NCI-H1694 (cell line): ENCODE results near the gene NUTF2.
"Not testable (repeated sequence)": the region's sequence is repeated elsewhere in the genome, so short reads cannot be mapped to it uniquely, and the experiment has no call there.

Experiments
- DNase-seq: peaks from one replicate; lab custom pipeline; 2025; lab: John Stamatoyannopoulos, UW

The NUTF2 gene

DNA sequence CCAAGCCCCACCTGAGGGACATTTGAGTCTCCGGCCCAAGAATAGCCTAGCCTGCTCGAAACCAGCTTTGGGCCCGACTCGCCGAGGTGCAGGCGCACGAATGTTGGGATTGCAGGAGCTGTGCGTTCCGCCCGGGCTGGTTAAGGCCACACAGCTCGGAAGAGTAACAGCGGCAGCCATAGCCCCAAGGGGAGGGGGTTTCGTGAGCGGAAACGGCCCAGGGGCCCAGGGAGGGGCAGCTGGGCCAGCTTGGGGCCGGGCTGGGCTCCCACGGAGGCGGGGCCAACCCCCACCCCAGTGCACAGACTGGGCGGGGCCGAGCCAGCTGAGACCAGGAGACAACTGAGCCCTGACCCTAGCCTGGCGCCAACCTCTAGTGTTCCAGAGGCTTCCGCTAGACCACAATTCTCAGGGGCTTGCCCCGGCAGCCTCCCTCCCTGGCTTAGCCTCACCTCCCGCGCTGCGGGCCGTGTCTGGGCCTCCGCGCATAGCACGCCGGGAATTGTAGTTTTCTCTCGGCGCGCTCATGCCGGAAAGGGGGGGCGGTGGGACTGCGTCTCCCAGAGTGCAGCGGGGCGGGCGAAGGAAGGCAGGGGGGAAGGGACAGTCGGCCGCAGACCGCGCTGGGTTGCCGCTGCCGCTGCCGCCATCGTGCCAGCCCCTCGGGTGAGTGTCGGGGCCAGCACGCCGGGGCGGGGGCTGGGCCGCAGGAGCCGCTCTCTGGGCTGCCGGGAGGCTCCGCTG, at the start of gene NUTF2:
NUTF2 (plus strand) TSS at position 614 of the 744 bp plus-strand sequence. CDS start 18,198 bp downstream, outside the sequence.
- peak; percentile 83 for DNase-seq

GRCh38 chr16:67800338-67800926, 46.3 kb upstream of the NUTF2 start:
- DNase-seq = no peak

DNA sequence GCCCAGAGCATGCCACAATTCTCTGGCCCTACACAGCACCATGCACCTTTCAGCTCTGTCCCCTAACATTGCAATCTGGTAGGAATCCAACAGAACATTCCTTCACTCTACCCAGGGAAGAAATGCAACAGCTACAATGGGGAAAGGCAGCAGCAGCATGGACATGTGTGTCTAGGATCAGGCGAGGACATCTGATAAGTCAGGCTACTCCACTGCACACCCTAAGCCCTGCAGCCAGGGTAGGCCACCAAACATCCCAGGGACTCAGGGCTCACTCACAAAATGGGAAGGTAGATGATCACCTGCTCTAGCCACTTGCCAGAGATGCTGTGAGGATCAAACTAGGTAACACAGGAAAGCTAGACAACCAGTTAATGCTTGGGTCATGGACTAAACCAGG, 45.5 kb upstream of the NUTF2 start:
- DNase-seq = no peak

DNA sequence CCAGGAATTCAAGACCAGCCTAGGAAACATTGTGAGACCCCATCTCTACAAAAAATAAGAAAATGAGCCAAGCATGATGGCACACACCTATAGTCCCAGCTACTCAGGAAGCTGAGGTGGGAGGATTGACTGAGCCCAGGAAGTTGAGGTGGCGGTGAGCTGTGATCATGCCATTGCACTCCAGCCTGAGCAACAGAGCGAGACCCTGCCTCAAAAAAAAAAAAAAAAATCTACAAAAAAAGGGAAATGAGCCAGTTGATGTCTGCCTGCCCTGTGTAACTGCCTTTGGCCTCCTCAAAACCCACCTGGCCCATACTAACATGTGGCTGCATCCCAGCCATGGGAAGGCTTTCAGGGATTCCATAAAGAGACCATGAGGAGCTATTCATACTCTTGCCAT, 44.9 kb upstream of the NUTF2 start:
- DNase-seq = no peak

DNA sequence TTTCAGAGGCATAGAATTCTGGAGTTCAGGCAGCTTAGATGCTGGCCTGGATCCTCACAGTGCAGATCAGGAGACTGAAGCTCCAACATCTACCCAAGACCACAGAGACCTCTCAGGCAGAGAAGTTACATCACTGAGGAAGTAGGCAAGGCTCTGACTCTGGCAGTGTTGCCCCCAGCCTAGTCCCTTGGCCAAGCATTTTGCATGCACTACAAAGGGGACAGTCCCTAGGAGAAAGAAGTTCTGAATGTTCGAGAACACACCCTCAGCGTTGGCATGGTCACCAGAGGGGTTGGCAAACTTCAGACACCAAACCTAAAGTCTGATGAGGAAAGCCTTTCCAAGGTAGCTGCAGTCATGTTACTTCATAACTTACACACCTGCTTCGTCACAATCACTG, 42.8 kb upstream of the NUTF2 start:
- DNase-seq = no peak

- no peak for DNase-seq
Observed at GRCh38 chr16:67804853-67805542, 41.7 kb upstream of the NUTF2 start.

- no peak for DNase-seq
Observed at GRCh38 chr16:67805718-67806427, 40.9 kb upstream of the NUTF2 start.

DNA sequence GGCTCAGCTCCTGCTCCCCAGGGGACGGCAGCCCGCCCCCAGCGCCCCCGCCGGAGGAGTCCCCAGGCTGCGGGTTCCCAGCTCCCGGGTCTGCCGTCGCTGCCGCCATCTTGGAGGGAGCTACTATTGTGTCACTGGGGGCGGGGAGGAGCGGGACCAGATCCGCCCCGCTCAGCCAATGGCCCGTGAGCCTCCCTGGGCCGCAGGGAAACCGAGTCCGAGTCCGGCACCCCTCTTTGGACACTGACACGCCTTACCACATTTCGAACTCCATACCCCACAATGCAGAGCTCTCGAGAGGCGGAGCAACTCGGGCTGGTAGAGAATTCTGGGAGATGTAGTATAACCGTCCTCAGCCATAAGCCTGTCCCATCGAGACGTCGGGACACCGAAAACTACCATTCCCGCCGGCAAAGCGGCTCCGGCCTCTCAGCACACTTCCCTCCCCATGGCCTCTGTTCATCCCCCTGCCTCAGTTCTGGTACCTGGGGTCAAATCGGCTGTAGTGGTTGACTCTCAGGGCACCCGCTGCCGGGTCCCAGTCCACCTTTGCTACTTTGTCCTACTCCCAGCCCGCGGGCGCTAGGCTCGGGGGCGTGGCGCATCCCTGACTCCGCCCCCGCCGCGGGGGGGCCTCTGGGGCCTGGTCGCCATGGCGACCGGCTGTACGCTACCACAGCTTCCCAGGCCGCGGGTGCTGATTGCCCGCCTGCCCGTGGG, 40.1 kb upstream of the NUTF2 start, which contains the start of the genes RANBP10 and TSNAXIP1:
RANBP10 (minus strand) TSS at position 133 of the 720 bp plus-strand sequence; CDS start at position 109, 24 bp downstream.
TSNAXIP1 (plus strand) TSS at position 462 of the 720 bp plus-strand sequence. CDS start 261 bp downstream, outside the sequence.
- DNase-seq = peak; percentile 97

- no peak for DNase-seq
Observed at GRCh38 chr16:67807148-67807682, 39.5 kb upstream of the NUTF2 start.

- no peak for DNase-seq
Observed at GRCh38 chr16:67811899-67812298, 34.8 kb upstream of the NUTF2 start.

- no peak for DNase-seq
Observed at GRCh38 chr16:67814567-67814966, 32.2 kb upstream of the NUTF2 start.

GRCh38 chr16:67820608-67821259, 26.0 kb upstream of the NUTF2 start:
- no peak for DNase-seq

DNA sequence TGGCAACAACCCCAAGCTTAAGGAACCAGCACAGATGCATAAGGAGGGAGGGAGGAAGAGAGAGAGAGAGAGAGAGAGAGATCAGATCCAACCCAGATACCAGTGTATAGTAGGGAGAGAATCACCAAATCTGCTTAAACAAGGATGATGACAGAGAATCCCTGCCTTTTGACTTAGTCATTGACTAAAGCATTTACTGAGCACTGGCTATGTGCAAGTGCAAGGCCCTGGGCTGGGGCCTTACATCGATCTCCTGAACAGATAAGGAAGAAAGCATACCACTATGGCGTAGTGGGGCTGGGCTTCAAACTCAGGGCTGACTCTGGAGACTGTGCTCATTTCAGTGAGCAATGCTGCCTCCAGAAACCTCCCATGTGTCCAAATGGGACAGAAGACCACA, 24.2 kb upstream of the NUTF2 start:
- no peak for DNase-seq

DNA sequence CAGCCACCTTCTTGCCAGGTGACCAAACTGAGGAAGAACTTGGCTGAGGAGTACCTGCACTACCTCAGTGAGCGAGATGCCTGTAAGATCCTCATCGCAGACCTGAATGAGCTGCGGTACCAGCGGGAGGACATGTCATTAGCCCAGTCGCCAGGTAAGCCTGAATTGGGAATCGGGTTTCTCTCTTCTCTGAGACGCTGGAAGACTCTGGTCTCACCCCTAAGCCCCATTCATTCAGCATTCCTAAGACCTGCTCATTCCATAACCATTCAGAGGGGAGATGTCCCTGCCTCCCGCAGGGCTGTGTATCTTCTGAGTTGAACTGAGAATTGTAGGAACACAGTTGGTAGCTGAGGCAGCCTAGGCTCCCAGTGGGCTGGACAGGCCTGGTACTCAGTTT, 21.6 kb upstream of the NUTF2 start:
- DNase-seq = no peak

DNA sequence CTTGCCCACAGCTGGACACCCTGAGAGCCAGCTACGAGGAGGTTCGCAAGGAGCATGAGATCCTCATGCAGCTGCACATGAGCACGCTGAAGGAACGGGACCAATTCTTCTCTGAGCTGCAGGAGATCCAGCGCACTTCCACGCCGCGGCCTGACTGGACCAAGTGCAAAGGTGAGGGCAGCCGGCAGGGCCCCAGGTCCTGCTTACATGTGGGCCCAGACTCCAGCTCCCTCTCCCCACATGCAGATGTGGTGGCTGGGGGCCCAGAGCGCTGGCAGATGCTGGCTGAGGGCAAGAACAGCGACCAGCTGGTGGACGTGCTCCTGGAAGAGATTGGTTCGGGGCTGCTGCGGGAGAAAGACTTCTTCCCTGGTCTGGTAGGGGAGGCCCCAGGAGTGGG, 20.8 kb upstream of the NUTF2 start:
- no peak for DNase-seq

- no peak for DNase-seq
Observed at GRCh38 chr16:67828651-67829050, 18.1 kb upstream of the NUTF2 start.

DNA sequence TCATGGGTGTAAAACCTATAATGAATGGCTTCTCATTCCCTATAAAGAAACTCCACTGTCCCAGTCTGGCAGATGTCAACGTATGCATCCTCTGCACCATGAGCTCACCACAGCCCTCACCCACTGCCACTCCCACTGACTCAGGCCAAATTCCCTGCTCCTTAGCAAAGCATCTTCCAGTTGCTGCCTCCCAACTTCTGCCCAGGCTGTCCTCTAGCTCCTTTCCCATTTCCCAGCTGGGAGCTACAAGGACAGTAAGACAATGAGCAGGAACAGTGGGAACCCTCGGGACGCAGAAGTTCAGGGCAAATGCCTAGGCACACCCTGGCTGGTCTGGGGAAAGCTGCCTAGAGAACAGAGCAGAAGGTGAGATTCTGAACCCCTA, 13.7 kb upstream of the NUTF2 start:
- DNase-seq = no peak

- peak; percentile 64 for DNase-seq
Observed at GRCh38 chr16:67833415-67834241, 13.1 kb upstream of the NUTF2 start.

- no peak for DNase-seq
Observed at GRCh38 chr16:67834242-67834614, 12.5 kb upstream of the NUTF2 start.

GRCh38 chr16:67837190-67837589, 9.5 kb upstream of the NUTF2 start:
- DNase-seq = not testable (repeated sequence)
